CD4-positive, alpha-beta T cell treated with Interleukin-15 for 1 hour (primary cell): Measurements from ENCODE around the gene CDK5R2.

ENCODE experiments used
- DNase-seq: peaks from one replicate; pipeline ENCODE4 v3.0.0-alpha.2; 2020

CDK5R2 gene

DNA sequence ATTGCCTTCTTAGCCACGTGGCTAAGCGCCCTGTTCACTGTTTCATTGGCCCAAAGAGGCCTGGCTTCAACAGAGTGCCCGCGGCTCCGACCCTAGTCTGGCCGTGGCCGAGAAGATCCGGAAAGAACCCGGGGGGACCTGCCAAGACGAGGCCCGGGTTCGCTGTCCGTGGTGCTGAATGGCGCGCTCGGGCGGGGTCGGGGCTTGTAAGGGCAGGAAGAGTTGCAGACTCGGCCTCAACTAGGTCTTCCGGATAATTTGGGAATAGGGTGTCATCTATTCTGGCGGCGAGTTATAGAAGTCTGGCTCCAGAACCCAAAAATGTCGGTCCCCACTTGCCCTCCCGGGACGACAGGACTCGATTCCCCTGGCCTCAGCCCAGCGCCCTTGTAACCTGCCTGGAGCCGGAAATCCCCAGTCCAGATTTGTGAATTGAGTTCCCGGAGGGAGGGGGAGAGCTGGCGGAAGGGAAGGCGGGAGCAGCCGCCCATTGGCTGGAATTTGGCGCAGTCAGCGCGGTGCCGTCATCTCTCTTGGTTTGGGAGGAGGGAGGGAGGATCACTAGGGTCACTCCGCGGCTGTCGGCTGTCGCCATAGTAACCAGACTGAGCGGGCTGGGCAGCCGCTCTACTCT lies 3.5 kb downstream of the CDK5R2 start:
- DNase-seq = no peak

GRCh38 chr2:218963601-218964000 lies 4.1 kb downstream of the CDK5R2 start:
- no peak for DNase-seq

- no peak for DNase-seq
Observed at GRCh38 chr2:218964041-218964771, 4.7 kb downstream of the CDK5R2 start.

DNA sequence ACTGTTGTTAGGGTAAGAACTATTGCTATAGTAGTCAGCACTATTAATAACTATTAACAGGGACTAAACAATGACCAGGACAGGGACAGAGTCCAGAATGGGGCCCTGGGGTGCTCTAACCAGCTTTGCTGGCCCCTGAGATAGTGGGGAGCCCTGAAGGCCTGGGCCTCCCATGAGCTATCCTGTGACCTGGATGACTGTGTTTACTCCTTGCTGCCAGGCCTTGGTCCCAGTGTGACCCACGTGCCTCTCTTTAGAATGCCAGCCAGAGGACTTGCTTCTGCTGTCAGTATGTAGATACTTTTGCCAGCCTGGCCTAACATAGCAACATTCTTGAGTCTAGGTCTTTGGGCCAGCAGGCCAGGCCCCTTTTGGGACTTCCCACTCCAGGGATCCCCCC lies 11.4 kb downstream of the CDK5R2 start:
- DNase-seq = no peak

GRCh38 chr2:218975060-218975777 lies 15.8 kb downstream of the CDK5R2 start:
- no peak for DNase-seq

DNA sequence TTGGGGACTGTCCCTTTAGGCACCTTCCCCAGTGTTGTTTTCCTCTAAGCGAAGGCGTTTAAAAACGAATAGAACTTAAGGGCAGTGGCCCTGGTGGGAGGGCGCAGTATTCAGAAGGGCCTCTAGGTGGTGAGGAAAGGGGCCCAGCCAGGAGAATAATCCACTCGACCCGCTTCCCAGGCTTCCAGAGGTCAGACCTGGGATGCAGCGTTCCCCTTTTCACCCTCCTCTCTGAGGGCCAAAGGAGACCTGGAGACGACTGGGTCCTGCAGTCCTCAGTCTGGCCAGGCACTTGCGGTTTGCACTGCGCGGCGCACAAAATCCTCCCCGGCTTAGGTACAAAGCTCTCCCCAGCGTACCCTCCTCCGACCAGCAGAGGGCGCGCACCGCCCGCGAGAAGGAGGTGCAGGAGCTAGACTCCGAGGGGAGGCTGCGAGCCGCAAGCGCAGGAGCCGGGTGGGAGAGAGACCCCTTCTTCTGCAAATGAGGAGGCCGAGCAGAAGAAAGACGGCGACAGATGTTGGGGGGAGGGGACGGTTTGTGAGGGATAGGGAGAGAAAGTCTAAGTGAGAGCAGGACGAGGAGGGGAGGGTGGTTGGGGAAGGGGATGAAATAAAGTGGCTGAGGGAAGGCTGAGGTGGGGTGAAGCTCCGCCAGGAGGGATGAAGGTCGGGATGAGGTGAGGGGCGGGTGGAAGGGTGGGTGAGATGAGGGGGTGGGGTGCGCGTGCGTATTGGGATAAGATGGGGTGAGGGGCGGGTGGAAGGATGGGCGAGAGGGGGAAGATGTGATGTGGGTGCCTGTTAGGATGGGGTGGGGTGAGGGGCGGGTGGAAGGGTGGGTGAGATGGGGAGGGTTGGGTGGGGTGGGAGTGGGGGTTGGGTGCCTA lies 20.6 kb downstream of the CDK5R2 start:
- peak; percentile 78 for DNase-seq

DNA sequence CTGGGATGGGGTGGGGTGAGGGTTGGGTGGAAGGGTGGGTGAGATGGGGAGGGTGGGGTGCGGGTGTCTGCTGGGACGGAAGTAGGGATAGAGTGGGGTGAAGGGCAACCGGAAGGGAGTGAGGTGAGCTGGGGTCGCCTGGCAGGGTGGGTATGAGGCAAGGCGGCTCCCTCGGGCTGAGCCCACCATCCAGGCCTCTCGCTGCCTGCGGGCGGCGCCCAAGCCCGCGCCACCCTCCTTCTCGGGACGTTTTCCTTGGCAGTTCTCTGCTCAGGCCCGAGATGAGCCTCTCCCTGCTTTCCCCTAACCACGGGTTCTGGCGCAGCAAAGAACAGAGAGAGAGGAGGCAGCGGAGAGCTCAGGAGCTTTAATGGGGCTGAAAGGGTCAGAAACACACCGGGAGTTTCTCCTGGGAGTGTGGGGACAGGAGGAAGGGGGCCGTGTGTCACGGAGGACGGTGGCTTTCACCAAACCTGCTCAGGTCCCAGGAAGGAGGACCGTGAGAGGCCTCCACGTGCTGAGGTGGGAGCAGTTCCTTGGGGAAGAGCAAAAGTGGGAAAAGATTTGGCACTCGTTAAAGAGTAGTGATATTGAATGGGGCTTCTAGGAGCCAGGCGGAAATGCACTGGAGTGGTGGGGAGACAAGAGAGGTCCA lies 21.4 kb downstream of the CDK5R2 start:
- DNase-seq = no peak

DNA sequence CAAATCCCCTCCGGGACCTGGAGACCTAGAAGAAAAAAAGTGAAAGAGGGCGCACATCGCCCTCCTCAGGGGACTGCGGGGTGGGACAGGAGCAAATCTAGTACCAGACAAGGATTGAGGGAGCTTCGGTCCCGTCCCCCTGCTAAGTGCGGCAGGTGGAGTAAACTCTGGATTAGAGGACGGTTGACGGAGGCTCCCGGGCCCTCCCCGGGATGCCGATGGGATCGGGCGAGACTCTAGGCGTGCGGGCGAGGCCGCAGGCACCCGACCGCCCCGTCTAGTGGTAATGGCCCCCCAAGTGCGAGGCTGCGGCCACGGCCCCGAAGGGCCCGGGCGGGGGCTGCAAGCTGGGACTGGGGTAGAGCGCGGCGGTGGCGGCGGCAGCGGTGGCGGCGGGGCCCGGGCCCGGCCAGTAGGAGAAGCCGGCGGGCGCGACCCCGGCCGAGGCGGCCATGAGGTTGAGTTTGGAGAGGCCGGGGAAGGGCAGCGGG lies 22.0 kb downstream of the CDK5R2 start:
- no peak for DNase-seq

- no peak for DNase-seq
Observed at GRCh38 chr2:218981881-218982585, 22.6 kb downstream of the CDK5R2 start.

DNA sequence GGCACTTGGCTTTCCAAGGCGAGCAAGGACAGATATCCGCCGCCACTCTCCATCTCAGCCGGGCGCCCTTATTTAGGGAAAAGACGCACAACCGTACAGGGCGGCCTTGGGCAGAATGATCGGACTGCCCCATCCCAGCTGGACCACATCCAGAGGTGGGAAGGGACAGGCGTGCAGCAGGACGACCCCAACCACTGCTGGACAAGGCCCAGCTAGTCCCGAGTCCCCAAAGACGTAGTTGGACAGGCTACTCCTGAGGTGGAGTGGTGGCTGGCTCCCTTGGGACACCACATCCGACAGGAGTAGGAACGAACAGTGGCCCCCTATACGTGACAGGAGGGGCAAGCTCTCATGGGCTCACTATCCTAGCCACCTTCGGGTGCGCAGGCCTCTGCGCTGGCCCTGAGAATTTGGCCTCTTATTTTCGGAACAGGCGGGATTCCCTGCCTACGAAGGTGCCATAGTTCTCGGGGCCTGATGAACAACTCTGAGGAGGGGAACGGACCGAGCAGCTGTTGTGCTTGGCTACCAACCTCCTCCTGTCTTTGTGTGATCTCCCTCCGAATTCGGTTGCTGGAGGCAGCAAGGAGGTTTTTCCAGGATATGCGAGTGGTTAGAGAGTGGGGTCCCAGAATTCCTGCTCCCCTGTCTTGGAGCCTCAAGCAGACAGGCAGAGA lies 23.3 kb downstream of the CDK5R2 start:
- DNase-seq = no peak

GRCh38 chr2:218983263-218983933 lies 23.9 kb downstream of the CDK5R2 start:
- DNase-seq = no peak

DNA sequence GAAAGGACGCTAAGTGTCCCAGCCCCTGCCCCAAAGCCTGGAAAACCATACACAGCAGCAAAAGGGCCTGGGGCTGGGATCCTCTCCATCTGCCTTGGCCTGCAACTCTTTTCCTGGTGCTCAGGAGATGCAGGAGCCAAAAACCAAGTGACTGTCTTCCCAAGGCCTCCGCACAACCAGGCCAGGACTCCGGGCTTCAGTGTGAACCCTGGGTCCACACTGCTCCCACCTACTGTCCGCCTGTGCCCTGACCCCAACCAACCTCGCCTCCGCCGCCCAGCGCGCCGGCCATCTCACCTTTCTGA lies 24.4 kb downstream of the CDK5R2 start:
- no peak for DNase-seq

DNA sequence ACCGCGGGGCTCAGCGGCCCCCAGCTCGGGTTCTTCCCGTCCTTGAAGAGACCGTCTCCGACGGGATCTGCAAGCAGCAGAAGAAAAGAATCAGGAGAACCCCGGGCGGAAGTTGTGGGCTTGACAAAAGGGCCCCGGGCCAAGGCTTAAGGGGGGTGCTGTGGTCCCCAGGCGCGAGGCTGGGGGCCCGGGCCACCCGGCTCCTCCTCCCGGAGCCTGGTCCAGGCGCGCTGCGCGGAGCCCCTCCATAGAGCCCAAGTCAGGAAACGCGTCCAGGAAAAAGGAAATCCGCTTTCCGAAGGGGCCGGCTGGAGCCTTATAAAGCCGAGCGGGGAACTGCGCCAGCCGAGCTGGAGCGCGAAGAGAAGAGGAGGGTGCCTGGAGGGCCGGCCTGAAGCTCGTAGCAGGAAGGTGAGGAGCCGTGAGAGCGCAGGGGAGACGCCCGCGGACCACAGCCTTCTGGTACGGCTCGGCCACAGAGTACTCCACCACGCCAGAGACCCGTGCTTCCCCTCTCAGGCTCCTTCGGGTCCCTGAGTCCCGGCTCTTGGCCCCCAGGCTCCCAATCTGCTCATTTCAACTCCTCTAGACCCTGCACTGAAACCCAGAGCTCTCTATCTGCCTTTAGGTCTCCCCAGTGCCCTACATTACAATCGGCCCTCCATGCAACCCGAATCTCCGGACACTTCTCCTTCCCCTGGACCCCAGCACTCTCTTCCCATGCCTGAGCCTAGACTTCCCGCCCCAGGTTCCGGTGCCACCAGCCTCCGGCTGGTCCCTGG lies 25.0 kb downstream of the CDK5R2 start:
- no peak for DNase-seq

DNA sequence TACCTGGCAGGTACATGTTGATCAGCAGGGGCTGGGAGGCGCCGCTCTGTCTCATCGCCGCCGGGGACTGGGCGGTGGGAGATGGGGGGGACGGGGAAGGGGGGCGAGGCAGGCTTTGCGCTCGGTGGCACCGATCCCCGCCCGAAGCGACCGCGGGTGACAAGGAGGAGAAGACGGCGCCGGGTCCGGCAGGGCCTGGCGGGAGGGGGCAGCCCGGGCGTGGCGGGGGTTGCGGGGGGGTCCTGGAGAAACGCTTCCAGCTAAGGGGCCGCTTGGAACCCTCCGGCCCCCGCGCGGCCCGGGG lies 25.5 kb downstream of the CDK5R2 start, which contains the start of gene FEV:
FEV (minus strand) TSS at position 164 of the 304 bp plus-strand sequence; CDS start at position 55, 109 bp downstream.
- DNase-seq = no peak

DNA sequence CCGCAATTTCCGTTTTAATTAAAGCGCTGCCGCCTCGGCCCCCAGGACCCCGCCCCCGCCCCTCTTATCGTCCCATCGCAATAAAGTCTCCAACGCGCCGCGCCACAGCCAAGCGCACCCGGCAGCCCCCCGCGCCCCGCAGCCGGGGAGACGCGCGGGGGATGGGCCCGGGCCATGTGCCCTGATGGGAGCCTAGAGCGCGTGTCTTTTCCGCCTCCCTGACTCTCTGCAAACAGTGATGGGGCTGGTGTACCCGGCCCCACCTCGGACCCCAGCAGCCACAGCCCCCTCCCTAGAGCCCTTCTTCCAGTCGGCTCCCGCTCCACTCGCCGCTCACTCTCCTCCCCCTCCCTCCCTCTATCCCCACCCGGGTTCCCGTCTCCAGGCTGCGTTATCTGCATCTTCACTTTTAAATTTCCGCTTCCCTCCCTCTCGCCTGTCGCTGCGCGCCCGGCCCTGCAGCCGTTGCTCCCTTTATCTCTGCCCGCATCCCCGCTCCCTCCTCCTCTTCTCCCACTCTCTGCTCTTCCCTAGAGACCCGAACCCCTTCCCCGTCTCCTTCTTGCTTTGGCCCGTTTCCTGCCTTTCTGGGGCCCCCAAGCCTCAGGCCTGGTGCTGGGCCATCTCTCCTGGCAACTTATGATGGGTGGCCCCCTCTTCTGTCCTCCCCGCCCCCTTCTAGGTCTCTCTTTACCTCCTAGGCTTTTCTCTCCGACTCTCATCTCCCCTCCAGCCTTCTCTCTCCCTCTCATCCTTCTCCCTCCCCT lies 26.0 kb downstream of the CDK5R2 start:
- no peak for DNase-seq

DNA sequence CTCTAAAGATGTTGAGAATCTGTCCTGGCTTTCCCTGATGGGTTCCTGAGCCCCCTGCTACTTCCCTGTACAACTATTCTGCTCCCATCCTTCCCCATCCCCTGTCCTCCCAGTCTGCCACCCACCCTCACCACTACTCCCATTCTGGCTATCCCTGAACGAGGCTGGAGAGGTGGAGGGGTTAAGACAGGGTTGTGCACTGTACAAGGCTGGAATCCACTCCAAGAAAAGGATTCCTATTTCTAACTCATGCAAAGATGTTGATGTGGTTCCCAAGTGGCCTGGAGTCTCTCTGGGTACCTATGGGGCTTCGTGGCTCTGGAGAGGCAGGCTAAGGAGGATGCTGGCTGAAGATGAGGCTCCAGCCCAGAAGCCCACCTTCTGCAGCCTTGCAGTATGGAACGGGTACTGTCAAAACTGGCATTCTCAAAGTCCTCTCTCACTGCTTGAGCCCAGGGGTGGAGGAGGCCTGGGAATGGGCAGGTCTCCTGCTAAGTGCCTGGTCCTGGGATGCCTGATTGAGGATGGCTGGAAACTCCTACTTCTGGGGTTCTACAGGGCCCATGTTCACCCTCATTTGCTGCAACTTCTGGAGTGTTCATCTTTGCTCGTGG lies 26.8 kb downstream of the CDK5R2 start:
- DNase-seq = no peak

DNA sequence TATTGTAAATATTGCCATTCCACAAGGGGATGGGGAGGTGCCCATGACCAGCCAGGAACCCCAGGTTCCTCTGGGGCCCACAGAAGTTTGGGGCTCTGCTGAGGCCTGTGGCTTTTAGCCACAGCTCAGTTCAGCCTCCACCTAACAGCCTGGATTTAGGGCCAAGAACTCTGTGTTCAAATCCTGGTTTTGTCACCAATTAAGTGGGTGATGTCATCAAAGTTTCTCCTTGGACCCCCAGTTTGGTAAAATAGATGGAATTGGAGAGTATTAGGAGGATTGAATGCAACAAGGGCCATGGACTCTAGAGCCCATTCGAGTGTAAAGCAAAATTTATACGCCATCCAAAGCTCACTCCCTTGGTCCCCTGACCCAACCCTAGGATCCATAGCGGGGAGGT lies 28.7 kb downstream of the CDK5R2 start:
- DNase-seq = no peak

- DNase-seq = no peak
Observed at GRCh38 chr2:218988650-218989049, 29.2 kb downstream of the CDK5R2 start.

DNA sequence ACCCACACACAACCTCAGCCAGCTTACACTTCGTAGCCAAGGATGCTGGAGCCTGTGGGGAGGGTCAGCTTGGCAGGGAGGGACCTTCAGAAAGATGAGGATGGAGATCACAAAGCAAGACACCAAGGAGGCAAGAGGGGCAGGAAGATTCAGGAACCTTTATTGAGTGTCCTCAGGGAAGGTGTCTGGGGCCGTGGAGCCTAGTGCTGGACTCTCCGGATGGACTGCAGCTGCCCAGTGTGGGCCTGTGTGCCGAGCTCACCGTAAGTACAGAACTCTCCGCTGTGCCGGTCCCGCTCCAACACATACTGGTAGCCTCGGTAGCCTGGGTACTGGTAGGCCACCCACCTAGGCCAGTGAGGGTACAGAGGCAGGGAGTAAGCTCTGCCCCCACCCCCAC lies 30.6 kb downstream of the CDK5R2 start:
- no peak for DNase-seq
